Measurements from ENCODE around the gene PLAC1. TPM values are rescaled to one million over a fixed set of nuclear protein-coding genes. Genes with fewer than 3 reads are reported as not detected.

The PLAC1 gene
- total and polyA plus RNA-seq, 4 donors: 0.31 to 0.63 (median 0.47) TPM; not detected in 1

GRCh38 chrX:134558133-134558532 lies 100.1 kb downstream of the PLAC1 start:
- 68 to 94% methylated on average over 4 of the region's 4 CpGs for WGBS, 2 donors

GRCh38 chrX:134554291-134554690 lies 104.0 kb downstream of the PLAC1 start:
- no peak overlapping the region for H3K4me3 ChIP-seq
- ATAC-seq (ENCODE audit: insufficient read depth, low FRiP score) (no peak), DNase-seq (no peak)
- peaks cover 3 to 7% (median 7%) of the 10 kb centered on the region in 3 donors for H3K27me3 ChIP-seq (ENCODE audit: control insufficient read depth in 3 of 3, insufficient read depth in 3 of 3, low read length in 2 of 3)
- H3K27ac ChIP-seq (ENCODE audit: low read depth in 1 of 2, low read length in 1 of 2): no peak overlapping the region
- TF ChIP-seq, protein P1, sequence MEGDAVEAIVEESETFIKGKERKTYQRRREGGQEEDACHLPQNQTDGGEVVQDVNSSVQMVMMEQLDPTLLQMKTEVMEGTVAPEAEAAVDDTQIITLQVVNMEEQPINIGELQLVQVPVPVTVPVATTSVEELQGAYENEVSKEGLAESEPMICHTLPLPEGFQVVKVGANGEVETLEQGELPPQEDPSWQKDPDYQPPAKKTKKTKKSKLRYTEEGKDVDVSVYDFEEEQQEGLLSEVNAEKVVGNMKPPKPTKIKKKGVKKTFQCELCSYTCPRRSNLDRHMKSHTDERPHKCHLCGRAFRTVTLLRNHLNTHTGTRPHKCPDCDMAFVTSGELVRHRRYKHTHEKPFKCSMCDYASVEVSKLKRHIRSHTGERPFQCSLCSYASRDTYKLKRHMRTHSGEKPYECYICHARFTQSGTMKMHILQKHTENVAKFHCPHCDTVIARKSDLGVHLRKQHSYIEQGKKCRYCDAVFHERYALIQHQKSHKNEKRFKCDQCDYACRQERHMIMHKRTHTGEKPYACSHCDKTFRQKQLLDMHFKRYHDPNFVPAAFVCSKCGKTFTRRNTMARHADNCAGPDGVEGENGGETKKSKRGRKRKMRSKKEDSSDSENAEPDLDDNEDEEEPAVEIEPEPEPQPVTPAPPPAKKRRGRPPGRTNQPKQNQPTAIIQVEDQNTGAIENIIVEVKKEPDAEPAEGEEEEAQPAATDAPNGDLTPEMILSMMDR (IDR thresholded peaks at IDR 0.05; ENCODE audit: control extremely low read depth, extremely low read depth): no peak
- H3K9me3 ChIP-seq (ENCODE audit: control insufficient read depth in 4 of 4, insufficient read depth in 3 of 4, low read length in 3 of 4): peaks cover 0 to 2% (median 0%) of the 10 kb centered on the region in 4 donors
- H3K9ac ChIP-seq (ENCODE audit: insufficient read depth in 1 of 2, low read length in 2 of 2): no peak overlapping the region
- peaks cover 0 to 12% (median 0%) of the 10 kb centered on the region in 5 donors for H3K4me1 ChIP-seq (ENCODE audit: control insufficient read depth in 5 of 5, insufficient read depth in 5 of 5, low read length in 5 of 5)
- 40 to 59% methylated on average over 8 of the region's 8 CpGs for WGBS, 2 donors
- no peaks in the 10 kb centered on the region for H3K36me3 ChIP-seq (ENCODE audit: control insufficient read depth in 4 of 4, insufficient read depth in 4 of 4, low read length in 4 of 4)

More at GRCh38 chrX:134558133-134558532, 100.1 kb downstream of the PLAC1 start:
- peaks cover 3 to 8% (median 3%) of the 10 kb centered on the region in 3 donors for H3K27me3 ChIP-seq (ENCODE audit: control insufficient read depth in 3 of 3, insufficient read depth in 3 of 3, low read length in 2 of 3)
- H3K9ac ChIP-seq (ENCODE audit: insufficient read depth in 1 of 2, low read length in 2 of 2): no peak overlapping the region
- peaks cover 0 to 2% (median 0%) of the 10 kb centered on the region in 5 donors for H3K4me1 ChIP-seq (ENCODE audit: control insufficient read depth in 5 of 5, insufficient read depth in 5 of 5, low read length in 5 of 5)
- TF ChIP-seq, protein P1 (IDR thresholded peaks at IDR 0.05; ENCODE audit: control extremely low read depth, extremely low read depth): no peak
- no peak overlapping the region for H3K27ac ChIP-seq (ENCODE audit: low read depth in 1 of 2, low read length in 1 of 2)
- DNase-seq (no peak), ATAC-seq (ENCODE audit: insufficient read depth, low FRiP score) (no peak)
- peaks cover 0 to 2% (median 0%) of the 10 kb centered on the region in 4 donors for H3K9me3 ChIP-seq (ENCODE audit: control insufficient read depth in 4 of 4, insufficient read depth in 3 of 4, low read length in 3 of 4)
- no peaks in the 10 kb centered on the region for H3K36me3 ChIP-seq (ENCODE audit: control insufficient read depth in 4 of 4, insufficient read depth in 4 of 4, low read length in 4 of 4)
- no peak overlapping the region for H3K4me3 ChIP-seq

- Histone ChIP-seq H3K36me3 (ENCODE audit: control insufficient read depth in 4 of 4, insufficient read depth in 4 of 4, low read length in 4 of 4) (no peaks in the 10 kb centered on the region), H3K4me3 (no peak overlapping the region), H3K4me1 (ENCODE audit: control insufficient read depth in 5 of 5, insufficient read depth in 5 of 5, low read length in 5 of 5) (peaks cover 0 to 12% (median 0%) of the 10 kb centered on the region in 5 donors), H3K27ac (ENCODE audit: low read depth in 1 of 2, low read length in 1 of 2) (no peak overlapping the region), H3K9ac (ENCODE audit: insufficient read depth in 1 of 2, low read length in 2 of 2) (no peak overlapping the region), H3K9me3 (ENCODE audit: control insufficient read depth in 4 of 4, insufficient read depth in 3 of 4, low read length in 3 of 4) (peaks cover 0 to 3% (median 0%) of the 10 kb centered on the region in 4 donors), H3K27me3 (ENCODE audit: control insufficient read depth in 3 of 3, insufficient read depth in 3 of 3, low read length in 2 of 3) (peaks cover 3 to 5% (median 4%) of the 10 kb centered on the region in 3 donors)
- DNase-seq: no peak
- 75 to 92% methylated on average over 5 of the region's 5 CpGs for WGBS, 2 donors
- no peak for ATAC-seq (ENCODE audit: insufficient read depth, low FRiP score)
- TF ChIP-seq, protein P1 (IDR thresholded peaks at IDR 0.05; ENCODE audit: control extremely low read depth, extremely low read depth): no peak
Measured at GRCh38 chrX:134552351-134552750, 105.9 kb downstream of the PLAC1 start.
